ENCODE results near the gene CD248. TPM values are rescaled to one million over a fixed set of nuclear protein-coding genes. Genes with fewer than 3 reads are reported as not detected.
"Not testable (repeated sequence)": the region's sequence is repeated elsewhere in the genome, so short reads cannot be mapped to it uniquely, and the experiment has no call there.

Gene CD248
- total RNA-seq, 1 donor from 2014 or later: 26.7 TPM

DNA sequence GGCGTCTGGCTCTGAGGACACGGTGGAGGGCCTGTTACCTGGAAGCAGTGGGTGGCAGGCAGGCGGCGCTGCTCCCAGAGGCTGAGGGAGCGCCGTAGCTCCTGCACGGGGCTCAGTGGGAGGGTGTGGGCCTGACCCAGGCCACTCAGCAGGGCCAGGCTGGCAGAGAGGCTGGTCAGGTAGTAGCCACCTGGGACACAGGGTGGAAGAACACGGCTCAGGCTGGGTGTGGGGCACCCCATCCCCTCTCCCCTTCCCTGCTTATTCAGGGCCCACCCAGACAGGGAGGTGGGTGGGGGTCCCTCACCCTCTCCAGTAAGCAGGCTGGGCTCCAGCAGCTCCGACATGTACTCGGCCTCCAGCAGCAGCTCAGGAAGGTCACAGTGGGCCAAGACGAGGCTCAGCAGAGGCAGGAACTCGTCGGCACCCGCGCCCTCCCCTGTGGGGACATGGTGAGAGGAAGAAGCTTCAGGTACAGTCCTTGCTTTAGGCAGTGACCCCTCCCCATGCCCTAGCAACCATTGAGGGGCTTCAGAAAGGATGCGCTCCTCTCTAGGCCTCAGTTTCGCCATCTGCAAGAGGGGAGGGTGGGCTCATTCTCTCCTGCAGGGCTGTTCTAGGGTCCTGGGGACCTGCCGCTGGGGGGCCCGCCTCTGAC is 16.5 kb upstream of the CD248 start:
- DNase-seq (ENCODE audit: missing footprints) (peak; percentile 51), ATAC-seq (no peak)
- intact Hi-C loops (cut with DNase I): no loop called here

- intact Hi-C loops (cut with DNase I): no loop called here
- DNase-seq (ENCODE audit: missing footprints) (peak; percentile 31), ATAC-seq (no peak)
Observed at GRCh38 chr11:66332371-66333219, 15.8 kb upstream of the CD248 start.

DNA sequence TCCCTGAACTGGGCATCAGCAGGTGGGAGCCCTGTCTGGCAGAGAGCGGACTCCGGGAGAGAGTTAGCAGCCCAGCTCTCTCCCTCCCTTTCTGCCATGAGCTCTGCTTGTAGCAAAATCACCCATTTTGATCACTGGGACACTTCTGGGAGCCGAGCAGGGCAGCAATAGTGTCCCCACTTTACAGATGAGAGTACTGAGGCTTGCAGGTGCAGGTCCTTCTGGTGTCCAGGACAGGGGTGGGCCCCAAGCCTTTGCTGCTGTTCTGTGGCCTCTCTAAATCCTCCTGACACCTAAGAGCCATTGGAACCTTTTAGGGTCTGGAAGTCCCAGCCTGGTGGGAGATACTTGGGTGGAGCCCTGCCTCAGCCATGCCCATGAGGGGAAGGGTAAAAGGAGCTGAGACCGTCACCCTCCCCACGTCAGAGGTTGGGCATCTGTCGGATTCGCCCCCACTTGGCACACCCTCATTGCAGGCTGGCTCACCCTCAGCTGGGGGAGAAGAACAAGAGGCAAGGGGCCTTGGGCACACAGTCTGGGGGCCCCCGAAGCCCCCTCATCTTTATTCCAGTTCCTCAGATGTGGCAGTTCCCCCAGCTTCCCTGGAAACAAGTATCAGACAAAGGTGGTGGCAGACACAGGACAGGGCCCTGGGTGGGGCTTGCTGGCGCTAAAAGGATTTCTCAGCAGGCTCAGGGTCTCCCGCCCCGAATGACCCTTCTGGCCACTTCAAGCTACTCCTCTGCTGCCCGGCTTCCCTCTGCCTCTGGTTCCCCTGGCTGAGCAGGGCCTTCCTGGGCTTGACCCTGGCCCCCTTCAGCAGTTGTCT is 14.9 kb upstream of the CD248 start:
- DNase-seq (ENCODE audit: missing footprints) (peak; percentile 40), ATAC-seq (no peak)
- intact Hi-C loops (cut with DNase I): no loop called here

DNA sequence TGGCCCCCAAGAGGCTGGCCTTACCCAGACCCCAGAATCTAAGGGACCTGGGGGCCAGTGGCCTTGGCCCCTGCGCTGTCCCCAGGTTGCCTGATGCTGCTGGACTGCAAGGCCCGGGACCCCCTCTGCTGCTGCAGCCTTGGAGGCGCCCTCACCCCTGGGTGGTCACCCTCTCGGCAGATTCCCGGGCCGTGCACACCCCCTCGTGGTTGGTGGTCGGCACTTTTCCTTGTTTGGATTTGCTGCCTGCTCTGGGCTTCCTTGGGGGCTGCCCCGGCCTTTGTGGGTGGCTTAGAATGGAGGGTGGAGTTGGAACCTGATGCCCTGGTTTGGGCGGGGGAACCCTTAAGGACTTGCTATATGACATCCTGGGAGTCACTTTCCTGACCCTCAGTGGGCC is 14.1 kb upstream of the CD248 start:
- ATAC-seq (no peak), DNase-seq (ENCODE audit: missing footprints) (peak; percentile 1)
- intact Hi-C loops (cut with DNase I): no loop called here

DNA sequence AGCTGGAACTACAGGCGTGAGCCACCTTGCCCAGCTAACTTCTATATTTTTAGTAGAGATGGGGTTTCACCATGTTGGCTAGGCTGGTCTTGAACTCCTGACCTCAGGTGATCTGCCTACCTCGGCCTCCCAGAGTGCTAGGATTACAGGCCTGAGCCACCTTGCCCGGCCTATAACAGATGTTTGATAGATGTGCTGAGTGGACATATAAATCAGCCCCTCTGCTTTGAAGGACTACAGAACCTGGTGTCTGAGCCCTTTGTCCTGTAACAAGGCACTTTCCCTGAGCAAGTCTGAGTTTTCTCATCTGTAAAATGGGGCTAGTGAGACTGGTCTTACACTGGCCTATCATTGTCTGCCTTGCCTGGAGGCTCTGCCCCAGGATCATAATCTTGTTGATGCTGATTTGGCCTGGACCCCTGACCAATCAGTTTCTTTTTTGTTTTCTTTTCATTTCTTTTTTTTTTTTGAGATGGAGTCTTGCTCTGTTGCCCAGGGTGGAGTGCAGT is 12.4 kb upstream of the CD248 start:
- intact Hi-C loops (cut with DNase I): no loop called here
- peak; percentile 21 for DNase-seq (ENCODE audit: missing footprints)
- no peak for ATAC-seq

DNA sequence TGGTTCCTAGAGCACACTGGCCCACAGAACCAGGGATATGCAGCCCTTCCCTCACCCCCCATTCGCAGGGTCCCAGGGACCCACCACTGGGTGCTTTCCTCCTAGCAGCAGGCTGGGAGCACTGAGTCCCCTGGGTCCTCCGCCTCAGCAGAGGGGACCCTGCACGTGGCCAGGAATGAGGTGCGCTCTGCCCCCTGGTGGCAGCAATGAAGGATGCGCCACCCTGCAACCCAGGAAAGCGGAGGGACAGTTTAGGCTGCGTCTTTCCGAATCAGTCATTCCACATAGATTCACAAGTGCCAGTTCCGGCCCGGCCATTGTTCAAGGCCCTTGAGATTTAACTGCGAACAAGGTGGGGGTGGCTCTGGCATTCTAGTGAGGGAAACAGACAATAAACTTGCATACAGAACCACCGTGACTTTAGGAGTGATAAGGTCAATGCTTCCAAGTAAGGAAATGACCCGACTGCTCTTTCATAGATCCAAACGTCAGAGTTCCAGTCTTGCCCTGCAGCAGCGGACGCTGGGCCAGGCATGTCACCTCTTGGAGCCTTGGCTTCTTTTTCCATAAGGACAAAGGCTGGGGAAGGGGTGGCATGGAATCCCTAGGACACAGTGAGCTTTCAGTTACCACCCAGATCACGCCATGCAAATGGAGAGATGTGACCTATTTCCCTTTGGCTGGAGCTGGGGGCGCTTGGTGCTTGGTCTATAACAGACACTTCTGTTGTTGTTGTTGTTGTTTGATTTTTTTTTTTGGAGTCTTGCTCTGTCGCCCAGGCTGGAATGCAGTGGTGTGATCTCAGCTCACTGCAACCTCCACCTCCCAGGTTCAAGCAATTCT is 11.7 kb upstream of the CD248 start:
- intact Hi-C loops (cut with DNase I): loop anchor here (1.0 kb wide), 1 partner anchor 16 kb away; no protein-coding TSS in a partner anchor
- peak; percentile 88 for DNase-seq (ENCODE audit: missing footprints)
- ATAC-seq: peak; percentile 73

- ATAC-seq (no peak), DNase-seq (ENCODE audit: missing footprints) (peak; percentile 21)
- intact Hi-C loops (cut with DNase I): loop anchor here (1.0 kb wide), 1 partner anchor 16 kb away; no protein-coding TSS in a partner anchor
Observed at GRCh38 chr11:66328031-66328301, 11.1 kb upstream of the CD248 start.

GRCh38 chr11:66327171-66328030 is 10.6 kb upstream of the CD248 start:
- ATAC-seq (peak; percentile 30), DNase-seq (ENCODE audit: missing footprints) (peak; percentile 58)
- intact Hi-C loops (cut with DNase I): loop anchor here (1.0 kb wide), 1 partner anchor 15 kb away; no protein-coding TSS in a partner anchor

DNA sequence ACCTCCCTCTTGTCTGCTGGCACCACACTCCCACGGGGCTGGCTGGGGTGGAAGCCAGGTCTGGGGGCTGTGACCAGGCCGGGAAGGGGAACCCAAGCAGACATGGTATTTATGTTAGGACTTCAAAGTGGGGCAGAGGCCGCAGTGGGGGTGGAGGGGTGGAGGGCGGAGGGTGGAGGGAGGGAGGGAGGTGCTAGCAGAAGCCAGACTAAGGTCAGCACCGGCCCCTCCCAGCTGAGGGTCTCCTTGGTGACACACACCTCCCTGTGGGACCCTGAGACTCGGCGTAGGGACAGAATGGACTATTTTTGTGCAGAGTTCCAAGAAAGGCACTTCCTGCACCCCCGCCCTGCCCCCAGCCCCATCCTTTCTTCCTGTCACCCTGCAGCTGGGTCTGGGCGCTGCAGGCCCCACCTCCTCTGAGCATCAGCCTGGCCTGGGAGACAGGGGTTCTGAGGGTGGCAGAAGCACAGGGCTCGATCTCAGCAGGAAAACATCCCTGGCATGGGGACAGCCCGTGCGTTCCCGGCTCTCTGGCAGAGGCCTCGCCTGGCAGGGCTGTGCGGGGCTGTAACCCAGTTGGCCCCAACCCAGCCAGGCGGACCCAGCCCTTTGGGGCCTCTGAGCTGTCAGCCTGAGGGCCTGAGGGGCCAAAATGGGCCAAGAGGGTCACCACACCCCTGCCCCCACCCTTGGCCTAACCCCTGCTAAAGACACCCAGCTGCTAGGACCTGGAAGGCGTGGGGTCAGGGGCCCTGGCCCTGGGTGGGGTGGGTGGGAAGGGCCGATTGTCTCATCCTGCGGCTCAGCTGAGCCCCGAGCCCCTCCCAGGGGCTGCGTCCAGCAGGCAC is 9.6 kb upstream of the CD248 start:
- ATAC-seq (peak; percentile 62), DNase-seq (ENCODE audit: missing footprints) (peak; percentile 83)
- intact Hi-C loops (cut with DNase I): no loop called here

DNA sequence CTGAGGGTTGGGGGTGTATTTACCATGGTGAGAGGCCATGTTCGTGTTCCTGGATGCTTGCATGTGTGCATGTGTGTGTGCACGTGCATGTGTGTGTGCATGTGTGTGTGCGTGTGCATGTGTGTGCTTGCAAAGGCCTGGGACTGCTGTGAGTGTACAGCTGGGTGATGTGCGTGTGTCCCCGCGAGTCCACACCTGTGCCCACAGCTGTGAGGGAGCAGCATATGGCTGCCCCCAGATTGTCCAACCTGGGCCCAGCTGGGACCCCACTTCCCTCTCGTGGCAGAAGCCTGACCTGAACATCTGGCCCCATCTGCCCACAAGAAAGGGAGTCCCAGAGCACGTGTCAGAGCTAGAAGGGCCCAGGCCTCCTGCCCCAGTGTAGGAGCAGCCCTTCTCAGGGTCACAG is 8.4 kb upstream of the CD248 start:
- ATAC-seq: no peak
- intact Hi-C loops (cut with DNase I): no loop called here
- peak; percentile 49 for DNase-seq (ENCODE audit: missing footprints)

GRCh38 chr11:66324664-66325063 is 7.8 kb upstream of the CD248 start:
- no peak for ATAC-seq
- DNase-seq (ENCODE audit: missing footprints): peak; percentile 55
- intact Hi-C loops (cut with DNase I): no loop called here

GRCh38 chr11:66323684-66324083 is 6.8 kb upstream of the CD248 start:
- intact Hi-C loops (cut with DNase I): no loop called here
- peak; percentile 32 for DNase-seq (ENCODE audit: missing footprints)
- no peak for ATAC-seq

- peak; percentile 85 for DNase-seq (ENCODE audit: missing footprints)
- peak; percentile 78 for ATAC-seq
- intact Hi-C loops (cut with DNase I): no loop called here
Observed at GRCh38 chr11:66322732-66323427, 6.0 kb upstream of the CD248 start.

- ATAC-seq: no peak
- no peak for DNase-seq (ENCODE audit: missing footprints)
- intact Hi-C loops (cut with DNase I): no loop called here
Observed at GRCh38 chr11:66321606-66322005, 4.8 kb upstream of the CD248 start.

DNA sequence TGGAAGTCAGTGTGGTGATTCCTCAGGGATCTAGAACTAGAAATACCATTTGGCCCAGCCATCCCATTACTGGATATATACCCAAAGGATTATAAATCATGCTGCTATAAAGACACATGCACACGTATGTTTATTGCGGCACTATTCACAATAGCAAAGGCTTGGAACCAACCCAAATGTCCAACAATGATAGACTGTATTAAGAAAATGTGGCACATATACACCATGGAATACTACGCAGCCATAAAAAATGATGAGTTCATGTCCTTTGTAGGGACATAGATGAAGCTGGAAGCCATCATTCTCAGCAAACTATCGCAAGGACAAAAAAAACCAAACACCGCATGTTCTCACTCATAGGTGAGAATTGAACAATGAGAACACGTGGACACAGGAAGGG is 3.9 kb upstream of the CD248 start:
- DNase-seq (ENCODE audit: missing footprints); intact Hi-C loops (cut with DNase I); ATAC-seq: not testable (repeated sequence)

GRCh38 chr11:66320289-66320688 is 3.4 kb upstream of the CD248 start:
- intact Hi-C loops (cut with DNase I); DNase-seq (ENCODE audit: missing footprints); ATAC-seq: not testable (repeated sequence)
